ENCODE measurements around the gene ANG.
"Not testable (repeated sequence)": the region's sequence is repeated elsewhere in the genome, so short reads cannot be mapped to it uniquely, and the experiment has no call there.

The ANG gene

DNA sequence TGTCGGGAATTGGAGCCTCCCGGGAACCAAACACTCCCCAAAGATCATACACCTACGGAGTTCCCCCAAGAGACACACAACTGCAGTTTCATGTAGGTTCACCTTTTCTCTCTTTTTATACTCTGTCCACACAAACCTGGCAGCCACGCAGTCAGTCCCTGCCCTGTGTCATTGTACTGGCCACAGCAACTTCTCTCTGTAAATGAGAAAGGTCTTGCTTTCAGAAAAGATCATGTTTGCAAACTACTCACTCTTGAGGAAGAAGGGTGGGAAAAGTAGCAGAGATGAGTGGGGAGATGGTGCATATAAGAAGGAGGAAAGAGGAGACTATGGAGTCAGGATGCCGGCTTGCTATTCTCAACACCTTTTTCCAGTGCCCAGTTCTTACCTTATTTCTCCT lies 10.4 kb downstream of the ANG start:
- no peaks in the 10 kb centered on the region for H3K9me3 ChIP-seq (ENCODE audit: low read depth, low read length)
- H3K4me3 ChIP-seq, result no peak overlapping the region
- no peak overlapping the region for H3K27ac ChIP-seq
- no peak overlapping the region for H3K9ac ChIP-seq (ENCODE audit: insufficient read length)
- TF ChIP-seq EZH2 (IDR thresholded peaks at IDR 0.05) (no peak), FOXP2 (optimal IDR thresholded peaks at IDR 0.05; ENCODE audit: control extremely low read depth, extremely low read length, insufficient read depth) (no peak), POLR2AphosphoS5 (IDR thresholded peaks at IDR 0.05; ENCODE audit: borderline replicate concordance, low read depth, low read length) (no peak)
- DNase-seq (ENCODE audit: low read depth, low spot score), result no peak
- no peaks in the 10 kb centered on the region for H3K36me3 ChIP-seq (ENCODE audit: insufficient read depth, low read length)

DNA sequence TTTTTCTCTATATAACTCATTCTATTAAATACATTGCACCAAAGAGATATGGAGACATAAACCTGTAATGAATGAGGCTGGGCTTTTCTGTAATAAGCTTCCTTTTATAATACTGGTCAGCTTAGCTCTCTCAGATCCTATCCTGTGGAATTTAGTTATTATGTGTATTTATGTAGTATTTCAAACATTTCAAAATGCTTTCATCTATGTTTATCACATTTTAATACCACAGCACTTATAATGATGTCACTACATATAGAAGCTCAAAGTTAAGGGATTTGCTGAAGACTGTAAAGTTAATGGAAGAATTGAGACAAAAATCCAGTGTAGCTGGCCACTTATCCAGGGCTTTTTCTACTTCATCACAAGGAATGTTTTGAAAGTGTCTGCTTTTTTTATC lies 11.4 kb downstream of the ANG start:
- Histone ChIP-seq H3K27ac (no peak overlapping the region), H3K9me3 (ENCODE audit: low read depth, low read length) (no peaks in the 10 kb centered on the region)
- no peak for TF ChIP-seq POLR2AphosphoS5 (IDR thresholded peaks at IDR 0.05; ENCODE audit: borderline replicate concordance, low read depth, low read length)
- TF ChIP-seq FOXP2 (optimal IDR thresholded peaks at IDR 0.05; ENCODE audit: control extremely low read depth, extremely low read length, insufficient read depth), result no peak
- TF ChIP-seq EZH2 (IDR thresholded peaks at IDR 0.05), result no peak

DNA sequence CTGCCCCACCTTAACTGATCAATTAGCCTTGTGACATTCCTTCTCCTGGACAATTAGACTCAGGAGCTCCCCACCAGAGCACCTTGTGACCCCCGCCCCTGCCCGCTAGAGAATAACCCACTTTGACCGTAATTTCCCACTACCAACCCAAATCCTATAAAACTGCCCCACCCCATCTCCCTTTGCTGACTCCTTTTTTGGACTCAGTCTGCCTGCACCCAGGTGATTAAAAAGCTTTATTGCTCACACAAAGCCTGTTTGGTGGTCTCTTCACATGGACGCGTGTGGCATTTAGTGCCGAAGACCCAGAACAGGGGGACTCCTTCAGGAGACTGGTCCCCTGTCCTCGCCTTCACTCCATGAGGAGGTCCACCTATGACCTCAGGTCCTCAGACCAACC lies 12.4 kb downstream of the ANG start:
- not testable (repeated sequence) for DNase-seq (ENCODE audit: low read depth, low spot score); H3K9ac ChIP-seq (ENCODE audit: insufficient read length); H3K36me3 ChIP-seq (ENCODE audit: insufficient read depth, low read length); H3K4me3 ChIP-seq; H3K27ac ChIP-seq; H3K9me3 ChIP-seq (ENCODE audit: low read depth, low read length)

More for the DNA sequence above, 11.4 kb downstream of the ANG start:
- Histone ChIP-seq H3K4me3 (no peak overlapping the region), H3K9ac (ENCODE audit: insufficient read length) (no peak overlapping the region), H3K36me3 (ENCODE audit: insufficient read depth, low read length) (no peaks in the 10 kb centered on the region)
- no peak for DNase-seq (ENCODE audit: low read depth, low spot score)

DNA sequence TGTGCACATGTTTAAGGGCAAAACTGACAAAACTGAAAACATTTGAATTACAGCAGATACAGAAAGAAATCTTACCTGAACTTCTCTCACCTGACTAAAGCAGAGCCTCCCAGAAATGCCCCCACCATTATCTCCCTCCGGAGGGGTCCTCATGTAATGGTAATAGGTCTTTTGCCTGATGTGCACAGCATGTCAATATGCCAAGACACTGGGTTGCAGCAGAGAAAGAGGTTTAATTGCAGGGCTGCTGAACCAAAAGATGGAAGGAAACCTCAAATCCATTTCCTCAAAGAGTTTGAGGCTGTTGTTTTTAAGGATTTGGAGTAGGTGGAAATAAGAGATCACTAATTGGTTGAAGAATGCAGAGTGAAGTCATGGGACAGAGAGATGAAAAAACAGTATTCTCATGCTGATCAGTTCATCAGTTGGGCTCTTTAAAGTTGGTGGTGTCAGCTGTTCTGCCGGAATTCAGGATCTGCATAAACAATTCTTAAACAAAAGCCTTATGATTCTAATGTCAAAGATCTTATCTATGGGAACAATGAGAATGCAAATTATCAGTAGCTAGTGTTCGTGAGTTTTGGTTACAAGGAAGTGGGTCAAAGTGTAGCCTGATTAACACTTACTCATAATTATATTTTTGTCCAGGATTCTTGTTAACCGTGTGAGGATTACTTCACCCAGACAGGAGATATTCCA lies 18.2 kb downstream of the ANG start:
- TF ChIP-seq EZH2 (IDR thresholded peaks at IDR 0.05), result no peak
- no peak for TF ChIP-seq POLR2AphosphoS5 (IDR thresholded peaks at IDR 0.05; ENCODE audit: borderline replicate concordance, low read depth, low read length)
- TF ChIP-seq FOXP2 (optimal IDR thresholded peaks at IDR 0.05; ENCODE audit: control extremely low read depth, extremely low read length, insufficient read depth), result no peak
- no peak overlapping the region for H3K9ac ChIP-seq (ENCODE audit: insufficient read length)
- no peak for DNase-seq (ENCODE audit: low read depth, low spot score)
- no peak overlapping the region for H3K4me3 ChIP-seq
- no peaks in the 10 kb centered on the region for H3K9me3 ChIP-seq (ENCODE audit: low read depth, low read length)
- no peaks in the 10 kb centered on the region for H3K36me3 ChIP-seq (ENCODE audit: insufficient read depth, low read length)
- H3K27ac ChIP-seq, result no peak overlapping the region

DNA sequence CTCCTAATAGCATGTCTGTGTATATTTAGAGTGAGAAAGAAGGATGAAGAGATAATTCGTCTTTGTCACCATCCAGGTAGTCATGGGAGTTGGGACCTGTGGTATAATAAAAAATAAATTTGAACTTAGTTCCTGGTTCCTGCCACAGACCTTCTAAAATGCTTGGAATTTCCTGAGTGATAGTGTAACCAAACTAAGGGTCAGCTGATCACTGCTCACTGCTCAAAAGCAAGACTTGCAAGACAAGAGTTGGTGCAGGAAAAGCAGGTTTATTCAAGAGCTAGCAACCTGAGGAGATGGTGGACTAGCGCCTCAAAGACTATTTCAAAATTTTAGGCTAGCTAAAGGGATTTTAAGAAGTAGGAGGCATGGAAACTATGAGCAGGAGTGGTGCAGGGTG lies 19.1 kb downstream of the ANG start:
- Histone ChIP-seq H3K9ac (ENCODE audit: insufficient read length) (no peak overlapping the region), H3K27ac (no peak overlapping the region), H3K9me3 (ENCODE audit: low read depth, low read length) (no peaks in the 10 kb centered on the region), H3K4me3 (no peak overlapping the region), H3K36me3 (ENCODE audit: insufficient read depth, low read length) (no peaks in the 10 kb centered on the region)
- TF ChIP-seq FOXP2 (optimal IDR thresholded peaks at IDR 0.05; ENCODE audit: control extremely low read depth, extremely low read length, insufficient read depth) (no peak), EZH2 (IDR thresholded peaks at IDR 0.05) (no peak), POLR2AphosphoS5 (IDR thresholded peaks at IDR 0.05; ENCODE audit: borderline replicate concordance, low read depth, low read length) (no peak)
- no peak for DNase-seq (ENCODE audit: low read depth, low spot score)

DNA sequence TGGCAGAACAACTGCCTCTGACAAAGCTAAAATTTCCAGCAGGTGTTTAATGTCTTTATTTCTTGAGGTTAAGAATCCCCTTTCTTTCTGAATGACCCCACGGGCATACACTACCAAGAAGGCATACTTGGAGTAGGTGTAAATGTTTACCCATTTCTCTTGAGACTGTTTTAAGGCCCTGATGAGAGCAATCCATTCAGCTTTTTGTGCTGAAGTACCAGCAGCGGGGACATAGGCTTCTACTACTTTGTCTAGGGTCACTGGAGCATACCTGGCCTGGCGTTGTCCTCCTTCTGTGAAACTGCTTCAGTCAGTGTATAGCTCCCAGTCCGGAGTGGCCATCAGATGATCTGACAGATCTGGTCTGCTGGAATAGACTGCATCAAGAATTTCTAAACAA lies 22.7 kb downstream of the ANG start:
- DNase-seq (ENCODE audit: low read depth, low spot score), result no peak
- Histone ChIP-seq H3K9ac (ENCODE audit: insufficient read length) (no peak overlapping the region), H3K4me3 (no peak overlapping the region), H3K27ac (no peak overlapping the region), H3K9me3 (ENCODE audit: low read depth, low read length) (no peaks in the 10 kb centered on the region), H3K36me3 (ENCODE audit: insufficient read depth, low read length) (no peaks in the 10 kb centered on the region)
- TF ChIP-seq FOXP2 (optimal IDR thresholded peaks at IDR 0.05; ENCODE audit: control extremely low read depth, extremely low read length, insufficient read depth) (no peak), EZH2 (IDR thresholded peaks at IDR 0.05) (no peak), POLR2AphosphoS5 (IDR thresholded peaks at IDR 0.05; ENCODE audit: borderline replicate concordance, low read depth, low read length) (no peak)

DNA sequence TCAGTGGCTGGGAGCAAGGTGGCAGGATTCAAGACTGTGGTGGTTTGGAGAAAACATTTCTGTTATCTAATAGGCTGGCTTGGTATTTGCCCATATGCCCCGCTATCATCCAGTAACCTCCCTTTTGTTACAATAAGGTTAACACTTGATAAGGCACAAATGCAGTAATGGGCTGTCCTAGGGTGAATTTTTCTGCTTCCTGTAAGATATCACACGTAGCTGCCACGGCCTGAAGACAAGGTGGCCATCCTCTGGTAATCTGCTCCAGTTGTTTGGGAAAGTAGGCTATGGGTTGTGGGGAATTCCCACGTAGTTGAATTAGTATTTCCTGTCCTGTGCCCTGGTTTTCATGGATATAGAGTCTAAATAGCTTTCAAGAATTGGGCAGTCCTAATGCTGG lies 23.1 kb downstream of the ANG start:
- no peak overlapping the region for H3K27ac ChIP-seq
- no peaks in the 10 kb centered on the region for H3K36me3 ChIP-seq (ENCODE audit: insufficient read depth, low read length)
- no peaks in the 10 kb centered on the region for H3K9me3 ChIP-seq (ENCODE audit: low read depth, low read length)
- no peak overlapping the region for H3K9ac ChIP-seq (ENCODE audit: insufficient read length)
- TF ChIP-seq POLR2AphosphoS5 (IDR thresholded peaks at IDR 0.05; ENCODE audit: borderline replicate concordance, low read depth, low read length), result no peak
- TF ChIP-seq EZH2 (IDR thresholded peaks at IDR 0.05), result no peak
- DNase-seq (ENCODE audit: low read depth, low spot score), result no peak
- H3K4me3 ChIP-seq, result no peak overlapping the region

DNA sequence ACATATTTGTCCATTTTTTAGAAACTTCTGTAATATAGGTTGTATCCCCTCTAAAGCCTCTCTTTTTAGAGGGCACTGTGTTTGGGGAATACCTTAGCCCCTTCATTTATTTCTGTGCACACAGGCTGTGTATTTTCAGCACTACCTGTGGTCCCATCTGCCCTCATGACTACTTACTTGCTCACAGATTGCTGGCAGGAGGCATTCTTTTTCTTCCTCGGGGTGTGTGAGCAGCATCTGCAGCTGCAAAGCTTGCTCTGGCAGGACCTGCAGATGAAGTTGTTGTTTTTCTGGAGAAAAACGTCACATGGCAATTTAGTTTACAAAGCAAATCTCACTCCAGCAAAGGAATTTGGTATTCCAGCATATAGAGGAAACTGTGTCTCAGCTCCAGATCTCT lies 24.3 kb downstream of the ANG start:
- TF ChIP-seq EZH2 (IDR thresholded peaks at IDR 0.05) (no peak), FOXP2 (optimal IDR thresholded peaks at IDR 0.05; ENCODE audit: control extremely low read depth, extremely low read length, insufficient read depth) (no peak), POLR2AphosphoS5 (IDR thresholded peaks at IDR 0.05; ENCODE audit: borderline replicate concordance, low read depth, low read length) (no peak)
- no peaks in the 10 kb centered on the region for H3K36me3 ChIP-seq (ENCODE audit: insufficient read depth, low read length)
- H3K9me3 ChIP-seq (ENCODE audit: low read depth, low read length), result no peaks in the 10 kb centered on the region
- no peak overlapping the region for H3K9ac ChIP-seq (ENCODE audit: insufficient read length)
- no peak overlapping the region for H3K27ac ChIP-seq
- no peak for DNase-seq (ENCODE audit: low read depth, low spot score)
- no peak overlapping the region for H3K4me3 ChIP-seq

DNA sequence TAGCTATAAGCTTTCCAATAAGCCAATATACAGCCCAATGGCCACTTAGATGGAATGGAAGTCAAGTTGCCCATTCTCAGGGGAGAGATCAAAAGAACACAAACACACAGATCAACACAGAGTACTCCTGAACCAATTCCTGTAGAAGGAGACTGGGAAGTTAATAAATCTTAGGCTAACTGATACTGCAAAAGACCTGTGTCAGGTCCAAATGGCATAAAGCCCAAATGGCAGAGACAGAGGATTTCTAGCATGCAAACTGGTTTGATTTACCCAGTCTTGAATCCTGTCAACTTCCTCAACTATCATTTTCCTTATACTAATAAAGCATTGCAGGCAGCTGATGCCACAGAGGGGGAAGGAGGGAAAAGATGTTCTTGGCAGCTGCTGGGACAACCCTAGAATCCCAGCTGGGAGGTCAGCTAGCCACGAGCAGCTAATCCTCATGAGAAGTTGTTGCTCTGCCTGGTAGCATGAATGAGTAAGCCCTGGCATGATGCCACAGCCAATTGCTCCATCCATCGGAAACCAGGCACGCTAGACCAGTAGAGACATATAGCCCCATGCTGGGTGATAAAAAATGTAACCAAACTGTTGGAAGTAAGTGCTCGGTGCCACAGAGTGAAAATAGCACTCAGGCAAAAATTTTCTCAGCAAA lies 26.2 kb downstream of the ANG start:
- Histone ChIP-seq H3K9me3 (ENCODE audit: low read depth, low read length) (no peaks in the 10 kb centered on the region), H3K27ac (no peak overlapping the region), H3K36me3 (ENCODE audit: insufficient read depth, low read length) (no peaks in the 10 kb centered on the region), H3K9ac (ENCODE audit: insufficient read length) (no peak overlapping the region), H3K4me3 (no peak overlapping the region)
- TF ChIP-seq FOXP2 (optimal IDR thresholded peaks at IDR 0.05; ENCODE audit: control extremely low read depth, extremely low read length, insufficient read depth), result no peak
- no peak for TF ChIP-seq EZH2 (IDR thresholded peaks at IDR 0.05)
- no peak for TF ChIP-seq POLR2AphosphoS5 (IDR thresholded peaks at IDR 0.05; ENCODE audit: borderline replicate concordance, low read depth, low read length)
- no peak for DNase-seq (ENCODE audit: low read depth, low spot score)

Measured in SK-N-MC (cell line).